ENCODE data around the gene SHOC1.

- TF ChIP-seq CTCF (IDR thresholded peaks at IDR 0.05; ENCODE audit: low read length) (no peak), EZH2 (IDR thresholded peaks at IDR 0.05; ENCODE audit: borderline replicate concordance, low read length) (no peak)
These were observed 36.8 kb upstream of the SHOC1 start for GRCh38 chr9:111831371-111832108.
